Gastroesophageal sphincter (tissue), 4 donors: ENCODE measurements around the gene IL18BP. TPM values are rescaled to one million over a fixed set of nuclear protein-coding genes. Genes with fewer than 3 reads are reported as not detected.
A peak's percentile ranks its signal among the peaks of the same experiment; 100 is the strongest.

Experiments used
- ATAC-seq: fragments of 150-250 bp; one replicate; pipeline ENCODE4 v1.9.1; 2016; ENCODE audit warnings: mild to moderate bottlenecking, moderate library complexity
- H3K27ac ChIP-seq, 4 donors: fragments of 200-600 bp; sonication (generic) in 3 of 4; 1 replicate in 3 of 4; 2 replicates in 1 of 4; pipeline ENCODE4 v1.5.1; 2016 to 2019
- H3K27me3 ChIP-seq: fragments of 200-600 bp; sonication (generic); one replicate; pipeline ENCODE4 v1.5.1; 2019
- H3K36me3 ChIP-seq, 2 donors: fragments of 200-600 bp; sonication (generic); one replicate each; pipeline ENCODE4 v1.5.1; 2019; ENCODE audit warnings: control low read depth in 1 of 2
- H3K4me1 ChIP-seq, 3 donors: fragments of 200-600 bp; sonication (generic); 1 replicate in 2 of 3; 2 replicates in 1 of 3; pipeline ENCODE4 v1.5.1; 2016 to 2019; ENCODE audit warnings: control low read depth in 2 of 3
- H3K4me3 ChIP-seq, 2 donors: fragments of 200-600 bp; sonication (generic); one replicate each; pipeline ENCODE4 v1.5.1; 2019; ENCODE audit warnings: mild to moderate bottlenecking in 1 of 2, moderate library complexity in 1 of 2
- H3K9me3 ChIP-seq, 3 donors: fragments of 200-600 bp; sonication (generic); one replicate each; pipeline ENCODE4 v1.5.1; 2017 to 2019; ENCODE audit warnings: control low read depth in 2 of 3
- CTCF ChIP-seq, 4 experiments: fragments of 200-600 bp in 2 of 4; fragments of 450-650 bp in 2 of 4; sonication (generic) in 1 of 4; IDR thresholded peaks; one replicate each; pipeline ENCODE4 v1.5.1; 2017 to 2019; ENCODE audit warnings: antibody characterized with exemption in 4 of 4, mild to moderate bottlenecking in 2 of 4, moderate library complexity in 2 of 4
- EP300 ChIP-seq: sonication (generic); formaldehyde crosslinking; IDR thresholded peaks from one replicate; pipeline ENCODE4 v1.6.1; 2017; ENCODE audit warnings: antibody characterized with exemption, mild to moderate bottlenecking
- POLR2A ChIP-seq, 2 donors: fragments of 450-650 bp; IDR thresholded peaks; one replicate each; pipeline ENCODE4 v1.6.1; 2017; ENCODE audit warnings: antibody characterized with exemption in 2 of 2, mild to moderate bottlenecking in 2 of 2, moderate library complexity in 1 of 2
- POLR2AphosphoS5 ChIP-seq: sonication (generic); formaldehyde crosslinking; IDR thresholded peaks from one replicate; pipeline ENCODE4 v1.6.1; 2017; ENCODE audit warnings: antibody characterized with exemption
- WGBS, 2 donors: methylation state at CpG; one replicate each; pipeline ENCODE4 v1.1.5; 2018; ENCODE audit warnings: low coverage in 1 of 2; 5-methylcytosine and 5-hydroxymethylcytosine counted together
- total RNA-seq, 4 donors: library from RNA; depleted of rRNA; stranded (reverse); fragments of >200 nt; gene quantifications; one replicate each; pipeline ENCODE4 v1.1.0, GENCODE V29; 2016

The IL18BP gene
- total RNA-seq, 4 donors from 2014 or later: 2.5 to 8.9 (median 6.7) TPM

- TF ChIP-seq EP300: no peak
- TF ChIP-seq POLR2A (IDR thresholded peaks at IDR 0.05): no peak
- TF ChIP-seq CTCF (IDR thresholded peaks at IDR 0.05): no peak
- TF ChIP-seq POLR2AphosphoS5: no peak
- Histone ChIP-seq H3K27ac (peak overlapping the region in 2 of 4 donors; percentile 26 to 40), H3K9me3 (no peaks in the 10 kb centered on the region), H3K36me3 (peaks cover 0 to 34% of the 10 kb centered on the region in 2 donors), H3K4me1 (no peaks in the 10 kb centered on the region), H3K4me3 (no peak overlapping the region), H3K27me3 (no peaks in the 10 kb centered on the region)
- no peak for ATAC-seq
- 20 to 38% methylated on average over 2 of the region's 2 CpGs for WGBS, 2 donors
Measured at GRCh38 chr11:71962428-71963038, 36.2 kb upstream of the IL18BP start.

- Histone ChIP-seq H3K4me1 (no peaks in the 10 kb centered on the region), H3K27ac (peak overlapping the region in 2 of 4 donors; percentile 13 to 26), H3K9me3 (no peaks in the 10 kb centered on the region), H3K4me3 (no peak overlapping the region), H3K36me3 (peaks cover 0 to 38% of the 10 kb centered on the region in 2 donors), H3K27me3 (no peaks in the 10 kb centered on the region)
- 91% methylated on average over 7 to 8 of the region's 8 CpGs for WGBS, 2 donors
- ATAC-seq: no peak
- no peak for TF ChIP-seq CTCF (IDR thresholded peaks at IDR 0.05)
- no peak for TF ChIP-seq POLR2AphosphoS5
- TF ChIP-seq EP300: no peak
- no peak for TF ChIP-seq POLR2A (IDR thresholded peaks at IDR 0.05)
Measured at GRCh38 chr11:71963468-71963867, 35.2 kb upstream of the IL18BP start.

- no peak for ATAC-seq
- no peak overlapping the region for H3K4me3 ChIP-seq
- H3K27me3 ChIP-seq: no peaks in the 10 kb centered on the region
- WGBS, 2 donors: 96% methylated on average over 4 of the region's 4 CpGs; no CpG with 5 or more reads in 1 of the 2 donors
- TF ChIP-seq CTCF (IDR thresholded peaks at IDR 0.05): no peak
- TF ChIP-seq POLR2AphosphoS5: no peak
- no peak for TF ChIP-seq POLR2A (IDR thresholded peaks at IDR 0.05)
- TF ChIP-seq EP300: no peak
- H3K4me1 ChIP-seq: no peaks in the 10 kb centered on the region
- H3K36me3 ChIP-seq: peaks cover 0 to 42% of the 10 kb centered on the region in 2 donors
- H3K9me3 ChIP-seq: no peaks in the 10 kb centered on the region
- no peak overlapping the region for H3K27ac ChIP-seq
Measured at GRCh38 chr11:71964641-71965040, 34.1 kb upstream of the IL18BP start.

- no peaks in the 10 kb centered on the region for H3K27me3 ChIP-seq
- 90 to 93% methylated on average over 2 of the region's 2 CpGs for WGBS, 2 donors
- H3K36me3 ChIP-seq: peaks cover 0 to 26% of the 10 kb centered on the region in 2 donors
- no peaks in the 10 kb centered on the region for H3K9me3 ChIP-seq
- no peak overlapping the region for H3K4me3 ChIP-seq
- H3K27ac ChIP-seq: no peak overlapping the region
- H3K4me1 ChIP-seq: peaks cover 0 to 5% (median 0%) of the 10 kb centered on the region in 3 donors
- ATAC-seq: no peak
- no peak for TF ChIP-seq CTCF (IDR thresholded peaks at IDR 0.05)
- TF ChIP-seq POLR2AphosphoS5: no peak
- no peak for TF ChIP-seq EP300
- TF ChIP-seq POLR2A (IDR thresholded peaks at IDR 0.05): no peak
Measured at GRCh38 chr11:71971680-71972079, 27.0 kb upstream of the IL18BP start.

- 87% methylated on average over 3 of the region's 5 CpGs; no CpG with 5 or more reads in 1 of the 2 donors for WGBS, 2 donors
- Histone ChIP-seq H3K27ac (no peak overlapping the region), H3K9me3 (no peaks in the 10 kb centered on the region), H3K4me3 (no peak overlapping the region), H3K4me1 (peaks cover 0 to 29% (median 3%) of the 10 kb centered on the region in 3 donors), H3K36me3 (peaks cover 0 to 8% of the 10 kb centered on the region in 2 donors), H3K27me3 (no peaks in the 10 kb centered on the region)
- TF ChIP-seq CTCF (IDR thresholded peaks at IDR 0.05) (no peak), POLR2A (IDR thresholded peaks at IDR 0.05) (no peak), POLR2AphosphoS5 (no peak), EP300 (no peak)
- no peak for ATAC-seq
Measured at GRCh38 chr11:71976551-71976950, 22.2 kb upstream of the IL18BP start.
